Jurkat, Clone E6-1 (cell line): ENCODE results near the gene ZNF438.
"Not testable (repeated sequence)": the region's sequence is repeated elsewhere in the genome, so short reads cannot be mapped to it uniquely, and the experiment has no call there.

ENCODE experiments used
- DNase-seq: peaks from one replicate; pipeline ENCODE4 v3.0.0-alpha.2; 2011; ENCODE audit warnings: low read depth, low spot score
- H3K4me3 ChIP-seq: 2 replicates; pipeline ENCODE4 v1.5.1; 2011; ENCODE audit warnings: mild to moderate bottlenecking, low read length, control low read depth, moderate library complexity

Gene ZNF438

DNA sequence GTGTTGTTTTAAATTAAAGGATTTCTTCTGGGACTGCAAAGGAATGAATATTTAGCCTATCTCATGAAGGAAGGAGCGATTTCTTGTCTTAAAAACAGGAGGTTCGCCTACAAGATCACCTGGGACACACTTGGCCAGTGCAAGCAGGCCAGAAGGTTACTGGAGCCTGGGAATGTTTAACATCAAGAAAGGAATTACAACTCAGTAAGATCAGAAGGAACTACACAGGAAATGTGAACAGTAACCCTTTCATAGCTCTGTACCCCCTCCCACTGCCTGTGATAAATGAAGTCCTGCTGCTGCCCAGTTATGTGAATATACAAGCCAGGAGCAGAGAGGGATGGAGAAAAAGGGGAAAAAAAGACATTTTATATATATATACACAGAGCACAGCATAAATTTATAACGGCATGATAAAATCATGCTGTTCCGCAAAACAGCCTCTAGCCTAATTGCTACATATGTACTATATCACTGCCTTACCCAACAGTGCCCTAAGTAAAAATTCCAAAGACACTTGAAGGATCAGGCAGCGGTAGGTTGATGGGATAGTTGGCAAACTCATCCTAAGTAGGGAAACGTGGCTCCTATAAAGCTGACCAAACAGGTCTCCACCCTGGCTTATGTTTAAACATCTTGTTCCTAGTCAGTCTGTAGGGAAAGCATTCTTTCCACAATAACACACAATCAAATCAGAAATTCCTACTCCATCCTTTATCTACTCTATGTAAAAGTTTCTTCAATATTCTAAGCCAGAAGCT, 63.8 kb downstream of the ZNF438 start:
- H3K4me3 ChIP-seq: no peak overlapping the region
- no peak for DNase-seq

DNA sequence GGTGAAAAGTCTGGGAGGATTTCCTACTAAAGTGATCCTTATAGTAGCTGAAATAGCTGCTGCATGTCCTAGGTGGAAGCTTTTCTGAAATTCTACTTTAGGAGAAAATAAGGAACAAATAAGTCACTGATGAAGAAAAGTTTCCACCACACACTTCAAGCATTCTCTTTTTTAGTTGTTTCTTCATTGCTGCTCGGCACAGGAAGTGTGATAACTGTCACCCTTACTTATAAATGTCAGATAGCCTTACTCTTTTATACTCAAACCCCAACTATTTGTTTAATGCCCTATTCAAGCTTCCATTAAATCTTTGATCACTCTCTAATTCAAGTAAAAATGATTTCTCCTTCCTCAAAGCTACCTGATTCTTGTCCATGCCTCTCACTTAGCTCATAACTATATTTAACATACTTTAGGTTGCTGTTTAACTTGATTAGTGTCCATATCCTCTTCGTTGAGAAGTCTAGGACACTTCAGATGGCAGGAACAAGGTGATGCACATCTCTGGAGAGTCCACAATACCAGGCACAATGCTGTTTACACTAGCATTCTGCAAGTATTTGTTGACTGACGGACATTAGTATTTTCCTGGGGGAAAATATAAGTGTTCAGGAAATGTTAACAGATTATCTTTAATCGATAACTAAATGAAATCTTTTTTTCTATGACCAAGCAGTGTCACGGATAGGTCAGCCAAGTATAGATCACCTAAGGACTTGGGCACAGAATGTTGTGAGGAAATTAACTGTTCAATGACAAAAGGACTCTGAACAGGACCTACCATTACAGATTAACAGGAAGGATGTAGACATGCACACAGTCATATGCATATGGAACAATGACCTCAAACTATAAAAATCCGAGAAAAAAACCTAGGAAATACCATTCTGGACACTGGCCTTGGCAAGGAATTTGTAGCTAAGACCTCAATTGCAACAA, 67.4 kb downstream of the ZNF438 start:
- H3K4me3 ChIP-seq: no peak overlapping the region
- DNase-seq: peak; percentile 33

DNA sequence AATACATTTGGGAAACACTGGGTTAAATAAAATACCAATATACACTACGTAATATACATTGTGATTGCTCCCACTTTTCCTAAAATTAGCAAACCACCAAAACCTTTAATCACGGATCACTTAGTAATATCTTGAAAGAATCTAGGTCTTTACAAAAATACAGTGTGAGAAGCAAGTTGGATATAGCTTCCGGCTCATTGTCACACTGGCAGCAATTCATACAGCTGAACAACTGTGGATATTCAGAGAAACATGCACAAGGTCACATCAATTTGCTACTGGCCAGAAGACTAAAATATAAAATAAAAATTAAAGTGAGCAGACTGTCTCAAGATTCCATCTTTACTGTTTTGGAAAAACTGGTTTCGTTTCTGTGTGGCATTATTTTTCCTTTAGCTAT, 69.1 kb downstream of the ZNF438 start:
- no peak overlapping the region for H3K4me3 ChIP-seq
- no peak for DNase-seq

DNA sequence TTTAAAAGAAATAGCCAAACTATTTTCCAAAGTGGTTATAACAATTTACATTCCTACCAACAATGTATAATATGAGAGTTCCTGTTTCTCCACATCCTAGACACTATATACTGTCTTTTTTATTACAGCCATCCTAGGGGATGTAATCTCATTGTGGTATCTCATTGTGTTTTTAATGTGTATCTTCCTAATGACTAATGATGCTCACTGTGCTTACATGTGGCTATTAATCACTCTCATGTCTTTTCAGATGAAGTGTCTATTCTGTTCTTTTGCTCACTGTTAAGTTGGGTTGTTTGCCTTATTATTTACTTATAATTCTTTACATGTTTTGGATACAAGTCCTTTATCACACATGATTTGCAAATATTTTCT, 71.8 kb downstream of the ZNF438 start:
- H3K4me3 ChIP-seq: no peak overlapping the region
- DNase-seq: no peak

GRCh38 chr10:30949218-30949617, 82.4 kb downstream of the ZNF438 start:
- not testable (repeated sequence) for DNase-seq, H3K4me3 ChIP-seq

DNA sequence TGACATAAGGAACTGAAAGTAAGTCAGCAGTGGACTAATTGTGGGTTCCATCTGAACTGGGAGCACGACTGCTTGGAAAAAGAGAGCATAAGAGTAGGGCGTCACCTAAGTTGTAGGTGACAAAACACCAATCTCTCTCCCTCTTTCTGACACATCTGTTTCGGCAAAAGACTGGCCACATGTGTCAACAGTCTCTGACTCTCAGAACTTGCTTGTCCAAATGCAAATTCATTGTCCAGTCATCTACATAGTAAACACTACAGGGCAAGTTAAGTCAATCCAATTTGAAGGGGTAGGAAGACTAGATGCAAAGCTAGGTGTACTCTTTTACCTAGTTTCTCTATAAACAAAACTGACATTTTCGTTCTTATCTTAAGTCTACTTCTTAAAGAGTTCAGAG, 87.7 kb downstream of the ZNF438 start:
- no peak for DNase-seq
- no peak overlapping the region for H3K4me3 ChIP-seq

DNA sequence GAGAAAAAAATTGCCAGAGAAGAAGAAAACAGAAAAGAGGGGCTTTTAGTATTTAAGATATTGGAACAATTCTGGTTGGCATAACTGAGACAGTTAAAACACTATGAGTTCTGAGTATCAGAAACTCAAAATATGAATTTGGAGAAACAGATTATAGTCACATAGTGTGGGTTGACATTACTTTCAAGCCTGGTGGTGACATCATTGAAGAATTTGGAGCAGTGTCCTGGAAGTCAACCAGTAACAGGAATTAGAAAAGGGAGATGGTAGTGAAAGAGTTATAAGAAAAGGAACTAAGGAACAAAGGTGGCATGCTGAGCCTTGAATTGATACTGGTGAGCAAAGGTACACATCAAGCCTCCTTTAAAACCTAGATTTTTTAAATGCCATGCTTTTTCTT, 88.2 kb downstream of the ZNF438 start:
- no peak overlapping the region for H3K4me3 ChIP-seq
- no peak for DNase-seq

- H3K4me3 ChIP-seq: no peak overlapping the region
- no peak for DNase-seq
These were observed 91.4 kb downstream of the ZNF438 start for GRCh38 chr10:30940256-30940655.

GRCh38 chr10:30939643-30940251, 91.9 kb downstream of the ZNF438 start:
- DNase-seq: no peak
- no peak overlapping the region for H3K4me3 ChIP-seq

GRCh38 chr10:30935078-30935477, 96.6 kb downstream of the ZNF438 start:
- no peak for DNase-seq
- no peak overlapping the region for H3K4me3 ChIP-seq

GRCh38 chr10:30931094-30931493, 100.6 kb downstream of the ZNF438 start:
- DNase-seq: no peak
- no peak overlapping the region for H3K4me3 ChIP-seq

DNA sequence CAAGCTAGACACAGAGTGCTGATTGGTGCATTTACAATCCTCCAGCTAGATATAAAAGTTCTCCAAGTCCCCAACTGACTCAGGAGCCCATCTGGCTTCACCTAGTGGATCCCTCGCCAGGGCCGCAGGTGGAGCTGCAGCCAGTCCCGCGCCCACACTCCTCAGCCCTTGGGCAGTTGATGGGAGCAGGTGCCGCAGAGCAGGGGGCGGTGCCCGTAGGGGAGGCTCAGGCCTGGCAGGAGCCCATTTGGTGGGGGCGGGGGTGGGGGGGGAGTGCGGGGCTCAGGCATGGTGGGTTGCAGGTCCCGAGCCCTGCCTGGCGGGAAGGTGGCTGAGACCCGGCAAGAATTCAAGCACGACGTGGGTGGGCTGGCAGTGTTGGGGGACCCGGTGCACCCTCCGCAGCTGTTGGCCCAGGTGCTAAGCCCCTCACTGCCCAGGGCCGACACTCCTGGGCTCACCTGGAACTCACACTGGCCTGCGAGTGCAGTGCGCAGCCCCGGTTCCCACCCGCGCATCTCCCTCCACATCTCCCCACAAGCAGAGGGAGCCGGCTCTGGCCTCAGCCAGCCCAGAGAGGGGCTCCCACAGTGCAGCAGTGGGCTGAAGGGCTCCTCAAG, 101.7 kb downstream of the ZNF438 start:
- H3K4me3 ChIP-seq: no peak overlapping the region
- no peak for DNase-seq

- peak; percentile 32 for DNase-seq
- not testable (repeated sequence) for H3K4me3 ChIP-seq
These were observed 102.3 kb downstream of the ZNF438 start for GRCh38 chr10:30929311-30929729.

DNA sequence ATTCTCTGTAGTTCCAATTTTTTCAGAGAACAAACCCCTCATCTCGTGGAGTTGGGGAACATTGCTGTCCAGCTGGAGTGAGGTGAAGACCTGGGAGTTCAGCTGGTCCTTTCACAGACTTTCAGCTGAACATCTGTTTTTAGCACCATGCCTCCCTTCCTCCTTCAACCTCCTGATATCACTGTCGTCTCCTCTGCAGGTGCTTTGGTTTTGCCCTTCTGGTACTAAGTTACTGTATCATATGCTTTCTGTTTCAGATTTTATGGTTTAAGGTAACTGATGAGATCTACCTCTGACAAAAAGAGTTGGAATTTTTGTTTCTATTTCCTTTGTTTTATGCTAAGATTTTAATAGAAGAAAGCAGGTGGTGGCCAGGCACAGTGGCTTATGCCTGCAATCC, 102.9 kb downstream of the ZNF438 start:
- DNase-seq: peak; percentile 46
- H3K4me3 ChIP-seq: no peak overlapping the region

DNA sequence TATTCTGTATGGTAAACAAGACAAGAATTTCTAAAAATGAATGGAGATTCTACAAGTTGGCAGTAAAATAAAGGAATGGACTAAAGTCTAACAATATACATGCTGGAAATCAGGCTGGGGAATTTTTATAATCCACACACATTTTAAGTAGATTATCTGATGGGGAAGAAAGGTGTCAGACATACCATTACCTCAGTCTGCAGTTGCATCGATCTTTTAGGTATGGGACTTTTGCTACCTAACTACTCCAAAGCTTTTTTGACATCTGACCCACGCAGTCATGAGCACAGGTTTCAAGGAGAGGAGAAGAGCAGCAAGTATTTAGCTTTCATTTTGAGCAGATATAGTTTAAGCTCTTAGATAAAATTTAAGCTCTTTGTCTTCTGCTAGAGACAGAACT, 113.0 kb downstream of the ZNF438 start:
- H3K4me3 ChIP-seq: no peak overlapping the region

GRCh38 chr10:30917789-30918188, 113.9 kb downstream of the ZNF438 start:
- no peak for DNase-seq

More for the DNA sequence above, 113.0 kb downstream of the ZNF438 start:
- DNase-seq: no peak

GRCh38 chr10:30917067-30917466, 114.6 kb downstream of the ZNF438 start:
- DNase-seq: no peak
- H3K4me3 ChIP-seq: no peak overlapping the region

More at GRCh38 chr10:30917789-30918188, 113.9 kb downstream of the ZNF438 start:
- H3K4me3 ChIP-seq: no peak overlapping the region

DNA sequence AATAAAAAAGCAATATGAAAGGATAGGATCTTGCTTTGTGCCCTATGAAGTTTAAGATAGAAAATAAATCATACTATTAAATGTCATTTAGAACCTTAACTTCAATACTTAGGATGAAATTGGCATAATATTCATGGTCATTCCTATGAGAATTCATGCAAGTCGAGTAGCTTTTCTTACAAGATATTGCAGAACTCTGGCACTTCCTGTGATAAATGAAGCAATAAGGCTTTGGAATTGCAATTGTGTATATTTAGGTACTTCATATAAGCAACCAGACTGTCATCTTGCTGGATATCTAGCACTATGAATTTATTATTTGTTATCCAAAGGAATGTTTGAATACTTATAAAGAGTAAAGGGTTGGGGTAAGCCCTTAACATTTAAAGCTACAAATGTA, 116.5 kb downstream of the ZNF438 start:
- H3K4me3 ChIP-seq: no peak overlapping the region
- no peak for DNase-seq

GRCh38 chr10:30911303-30911863, 120.3 kb downstream of the ZNF438 start:
- no peak overlapping the region for H3K4me3 ChIP-seq
- no peak for DNase-seq
